Activated T-cell treated with anti-CD3 and anti-CD28 coated beads, Interleukin-2, amount 50 U/mL, for 72 hours (primary cell): ENCODE measurements around the gene MAG. TPM values are rescaled to one million over a fixed set of nuclear protein-coding genes. Genes with fewer than 3 reads are reported as not detected.

ENCODE experiments used
- ATAC-seq, 2 donors: fragments of 150-1000 bp; cut with Tn5 transposase; replicated peaks in 1 of 2; 2 replicates each; pipeline ENCODE4 v1.10.0; 2021; ENCODE audit warnings: moderate library complexity in 2 of 2, mild to moderate bottlenecking in 1 of 2
- DNase-seq, 2 donors: peaks; one replicate each; pipeline ENCODE4 v3.0.0; 2021 to 2022; ENCODE audit warnings: mixed read lengths in 1 of 2
- H3K27ac Mint-ChIP-seq: one replicate; pipeline ENCODE4 v1.8.0; 2022; ENCODE audit warnings: mild to moderate bottlenecking, moderate library complexity, mixed read lengths
- H3K27me3 Mint-ChIP-seq: one replicate; pipeline ENCODE4 v1.8.0; 2022; ENCODE audit warnings: low read depth, mixed read lengths
- H3K36me3 Mint-ChIP-seq, 2 donors: one replicate each; pipeline ENCODE4 v1.8.0; 2022; ENCODE audit warnings: mixed read lengths in 2 of 2, mild to moderate bottlenecking in 1 of 2; ENCODE audit not compliant: insufficient read depth in 2 of 2
- H3K4me1 Mint-ChIP-seq: one replicate; pipeline ENCODE4 v1.8.0; 2022; ENCODE audit warnings: low read depth, mixed read lengths
- H3K4me3 Mint-ChIP-seq, 2 donors: one replicate each; pipeline ENCODE4 v1.8.0; 2022; ENCODE audit warnings: mild to moderate bottlenecking in 2 of 2, mixed read lengths in 2 of 2, moderate library complexity in 2 of 2
- H3K9me3 Mint-ChIP-seq, 2 donors: one replicate each; pipeline ENCODE4 v1.8.0; 2022; ENCODE audit warnings: mixed read lengths in 2 of 2
- total RNA-seq, 2 donors: library from RNA; stranded (reverse); gene quantifications; one replicate each; pipeline ENCODE4 v1.2.3, GENCODE V29; 2022

Gene MAG
- total RNA-seq, 2 donors from 2014 or later = 0.29 to 0.83 TPM

GRCh38 chr19:35346193-35347052, 54.5 kb downstream of the MAG start:
- H3K9me3 Mint-ChIP-seq = no peaks in the 10 kb centered on the region
- H3K36me3 Mint-ChIP-seq = no peaks in the 10 kb centered on the region
- DNase-seq (peak; percentile 83 to 87), ATAC-seq (peak; percentile 52 to 54)
- peak overlapping the region; percentile 90 to 92 for H3K4me3 Mint-ChIP-seq
- H3K27ac Mint-ChIP-seq = peak overlapping the region; percentile 98
- peaks cover 57% of the 10 kb centered on the region for H3K4me1 Mint-ChIP-seq
- peaks cover 8% of the 10 kb centered on the region for H3K27me3 Mint-ChIP-seq

GRCh38 chr19:35347171-35347929, 55.4 kb downstream of the MAG start, which contains the start of gene FFAR1:
Gene FFAR1, plus strand, starts transcription at chr19:35347902. Its CDS starts 3,650 bp downstream, at chr19:35351552.
- DNase-seq (peak; percentile 78 to 79), ATAC-seq (peak; percentile 72 to 80)
- H3K27me3 Mint-ChIP-seq = peaks cover 1% of the 10 kb centered on the region
- no peaks in the 10 kb centered on the region for H3K36me3 Mint-ChIP-seq
- H3K27ac Mint-ChIP-seq = peak within 1 kb of the TSS; percentile 98
- H3K9me3 Mint-ChIP-seq = no peaks in the 10 kb centered on the region
- H3K4me1 Mint-ChIP-seq = peaks cover 57% of the 10 kb centered on the region
- peak within 1 kb of the TSS; percentile 90 to 92 for H3K4me3 Mint-ChIP-seq

- ATAC-seq (no peak), DNase-seq (no peak)
- peak overlapping the region; percentile 98 for H3K27ac Mint-ChIP-seq
- H3K36me3 Mint-ChIP-seq = no peaks in the 10 kb centered on the region
- no peaks in the 10 kb centered on the region for H3K27me3 Mint-ChIP-seq
- no peaks in the 10 kb centered on the region for H3K9me3 Mint-ChIP-seq
- H3K4me3 Mint-ChIP-seq = peak overlapping the region; percentile 90 to 92
- H3K4me1 Mint-ChIP-seq = peaks cover 62% of the 10 kb centered on the region
Observed at GRCh38 chr19:35347930-35348298, 56.0 kb downstream of the MAG start.

- Mint-ChIP-seq H3K27me3 (no peaks in the 10 kb centered on the region), H3K4me1 (peaks cover 63% of the 10 kb centered on the region), H3K27ac (no peak overlapping the region), H3K36me3 (no peaks in the 10 kb centered on the region), H3K9me3 (no peaks in the 10 kb centered on the region), H3K4me3 (no peak overlapping the region)
- no peak for ATAC-seq
- no peak for DNase-seq
Observed at GRCh38 chr19:35348911-35349611, 57.1 kb downstream of the MAG start.

- Mint-ChIP-seq H3K4me1 (peaks cover 65% of the 10 kb centered on the region), H3K27me3 (no peaks in the 10 kb centered on the region), H3K9me3 (no peaks in the 10 kb centered on the region), H3K36me3 (no peaks in the 10 kb centered on the region), H3K27ac (peak overlapping the region; percentile 3), H3K4me3 (no peak overlapping the region)
- no peak for DNase-seq
- no peak for ATAC-seq
Observed at GRCh38 chr19:35349614-35350521, 57.9 kb downstream of the MAG start.

GRCh38 chr19:35350591-35350990, 58.6 kb downstream of the MAG start:
- Mint-ChIP-seq H3K4me3 (no peak overlapping the region), H3K9me3 (no peaks in the 10 kb centered on the region), H3K27me3 (no peaks in the 10 kb centered on the region), H3K36me3 (no peaks in the 10 kb centered on the region), H3K4me1 (peaks cover 63% of the 10 kb centered on the region), H3K27ac (no peak overlapping the region)
- no peak for ATAC-seq
- no peak for DNase-seq

GRCh38 chr19:35351411-35352176, 59.6 kb downstream of the MAG start:
- Mint-ChIP-seq H3K9me3 (no peaks in the 10 kb centered on the region), H3K36me3 (no peaks in the 10 kb centered on the region), H3K4me3 (no peak overlapping the region), H3K27me3 (no peaks in the 10 kb centered on the region), H3K4me1 (peaks cover 53% of the 10 kb centered on the region), H3K27ac (no peak overlapping the region)
- ATAC-seq (no peak), DNase-seq (no peak)

- ATAC-seq (no peak), DNase-seq (no peak)
- no peaks in the 10 kb centered on the region for H3K36me3 Mint-ChIP-seq
- no peaks in the 10 kb centered on the region for H3K9me3 Mint-ChIP-seq
- H3K27ac Mint-ChIP-seq = no peak overlapping the region
- peaks cover 48% of the 10 kb centered on the region for H3K4me1 Mint-ChIP-seq
- H3K27me3 Mint-ChIP-seq = no peaks in the 10 kb centered on the region
- H3K4me3 Mint-ChIP-seq = no peak overlapping the region
Observed at GRCh38 chr19:35352177-35352447, 60.2 kb downstream of the MAG start.

- Mint-ChIP-seq H3K4me1 (peaks cover 47% of the 10 kb centered on the region), H3K27ac (peak overlapping the region; percentile 5), H3K36me3 (no peaks in the 10 kb centered on the region), H3K9me3 (no peaks in the 10 kb centered on the region), H3K27me3 (no peaks in the 10 kb centered on the region), H3K4me3 (peak overlapping the region; percentile 31 to 50)
- DNase-seq (peak; percentile 74 to 81), ATAC-seq (peak; percentile 66 to 67)
Observed at GRCh38 chr19:35352448-35353304, 60.7 kb downstream of the MAG start.

GRCh38 chr19:35353635-35354034, 61.7 kb downstream of the MAG start:
- DNase-seq = no peak

GRCh38 chr19:35354898-35355297, 62.9 kb downstream of the MAG start:
- H3K27me3 Mint-ChIP-seq = no peaks in the 10 kb centered on the region
- no peak for DNase-seq
- no peaks in the 10 kb centered on the region for H3K9me3 Mint-ChIP-seq
- peaks cover 33% of the 10 kb centered on the region for H3K4me1 Mint-ChIP-seq
- H3K27ac Mint-ChIP-seq = no peak overlapping the region
- peaks cover 0 to 3% of the 10 kb centered on the region in 2 donors for H3K36me3 Mint-ChIP-seq
- H3K4me3 Mint-ChIP-seq = no peak overlapping the region
- peak; percentile 51 to 76 for ATAC-seq

More at GRCh38 chr19:35353635-35354034, 61.7 kb downstream of the MAG start:
- Mint-ChIP-seq H3K36me3 (peaks cover 0 to 3% of the 10 kb centered on the region in 2 donors), H3K4me3 (no peak overlapping the region), H3K4me1 (peaks cover 46% of the 10 kb centered on the region), H3K9me3 (no peaks in the 10 kb centered on the region), H3K27ac (no peak overlapping the region), H3K27me3 (no peaks in the 10 kb centered on the region)
- no peak for ATAC-seq
